IMR-90 (cell line): ENCODE data around the gene KCNH5. TPM values are rescaled to one million over a fixed set of nuclear protein-coding genes. Genes with fewer than 3 reads are reported as not detected.

Source experiments
- ATAC-seq: fragments of 200-7000 bp; cut with Tn5 transposase; 2 replicates; pipeline ENCODE4 v1.9.1; 2020; ENCODE audit warnings: low read depth, mild to moderate bottlenecking, moderate library complexity
- BruUV-seq: library from RNA; stranded (reverse); fragments of 400-500 nt; replicated peaks from 2 replicates; lab custom pipeline; 2021; lab: Mats Ljungman, UMichigan
- CTCF ChIA-PET: fragments of 300-600 bp; formaldehyde crosslinking; extraction: SDS; loops from one replicate; lab custom pipeline; 2021; ENCODE audit warnings: antibody characterized with exemption; lab: Yijun Ruan, JAX
- POLR2A ChIA-PET: fragments of 300-600 bp; sonication (Branson Sonifier 250); formaldehyde crosslinking; loops from one replicate; lab custom pipeline; 2022; ENCODE audit warnings: antibody characterized with exemption; ENCODE audit not compliant: unreplicated experiment; lab: Charles Lee
- DNase-seq: peaks from one replicate; pipeline ENCODE4 v3.0.0; 2013
- H2AFZ ChIP-seq: replicated peaks from 2 replicates; pipeline ENCODE3; 2013; ENCODE audit warnings: low read length, mild to moderate bottlenecking; ENCODE audit not compliant: poor library complexity
- H2AK5ac ChIP-seq: 2 replicates; pipeline ENCODE4 v1.6.1; 2013; ENCODE audit warnings: low read depth, low read length, inconsistent platforms
- H2AK9ac ChIP-seq: replicated peaks from 2 replicates; pipeline ENCODE3; 2013; ENCODE audit warnings: mild to moderate bottlenecking, low read depth, low read length, moderate library complexity; ENCODE audit not compliant: poor library complexity
- H2BK120ac ChIP-seq: 2 replicates; pipeline ENCODE4 v1.6.1; 2013; ENCODE audit warnings: low read depth, low read length, inconsistent platforms
- H2BK15ac ChIP-seq: 3 replicates; pipeline ENCODE4 v1.6.1; 2013; ENCODE audit warnings: low read depth, low read length, inconsistent platforms
- H2BK20ac ChIP-seq: 2 replicates; pipeline ENCODE4 v1.6.1; 2013; ENCODE audit warnings: low read depth, mild to moderate bottlenecking, inconsistent platforms, low read length, moderate library complexity
- H2BK5ac ChIP-seq: 2 replicates; pipeline ENCODE4 v1.6.1; 2013; ENCODE audit warnings: mild to moderate bottlenecking, low read depth, low read length, inconsistent platforms; ENCODE audit not compliant: poor library complexity, severe bottlenecking
- H3K14ac ChIP-seq: replicated peaks from 2 replicates; pipeline ENCODE4 v1.6.1; 2013; ENCODE audit warnings: low read depth, low read length, inconsistent platforms
- H3K18ac ChIP-seq: 2 replicates; pipeline ENCODE4 v1.6.1; 2013; ENCODE audit warnings: low read depth, low read length, control low read depth
- H3K23ac ChIP-seq: 2 replicates; pipeline ENCODE4 v1.6.1; 2013; ENCODE audit warnings: low read depth, low read length, inconsistent platforms
- H3K27ac ChIP-seq: 2 replicates; pipeline ENCODE4 v1.5.1; 2013; ENCODE audit warnings: mild to moderate bottlenecking, control low read depth, low read length; ENCODE audit not compliant: insufficient read depth
- H3K27me3 ChIP-seq: 2 replicates; pipeline ENCODE4 v1.6.1; 2013; ENCODE audit warnings: low read length; ENCODE audit not compliant: control insufficient read depth, insufficient read depth
- H3K36me3 ChIP-seq: 2 replicates; pipeline ENCODE4 v1.6.1; 2013; ENCODE audit warnings: low read length, mixed read lengths; ENCODE audit not compliant: control insufficient read depth, insufficient read depth
- H3K4ac ChIP-seq: 2 replicates; pipeline ENCODE4 v1.6.1; 2013; ENCODE audit warnings: low read depth, low read length, inconsistent platforms
- H3K4me1 ChIP-seq: 2 replicates; pipeline ENCODE4 v1.6.1; 2013; ENCODE audit warnings: low read length, mixed read lengths; ENCODE audit not compliant: control insufficient read depth, insufficient read depth
- H3K4me2 ChIP-seq: 2 replicates; pipeline ENCODE4 v1.6.1; 2013; ENCODE audit warnings: low read depth, mild to moderate bottlenecking, control low read depth, low read length, moderate library complexity
- H3K4me3 ChIP-seq: 2 replicates; pipeline ENCODE4 v1.5.1; 2013; ENCODE audit warnings: low read depth, mild to moderate bottlenecking, control low read depth, low read length, moderate library complexity; ENCODE audit not compliant: insufficient read depth
- H3K56ac ChIP-seq: 2 replicates; pipeline ENCODE4 v1.6.1; 2013; ENCODE audit warnings: low read length, inconsistent platforms; ENCODE audit not compliant: insufficient read depth; ENCODE audit errors: extremely low read depth
- H3K79me1 ChIP-seq, 2 experiments: 2 replicates each; pipeline ENCODE4 v1.6.1; 2013; ENCODE audit warnings: low read length in 2 of 2, inconsistent platforms in 1 of 2, low read depth in 1 of 2
- H3K9ac ChIP-seq: 2 replicates; pipeline ENCODE4 v1.6.1; 2013; ENCODE audit warnings: low read depth, low read length, control low read depth
- H3K9me1 ChIP-seq: 2 replicates; pipeline ENCODE4 v1.6.1; 2013; ENCODE audit warnings: low read length, inconsistent platforms; ENCODE audit not compliant: insufficient read depth
- H3K9me3 ChIP-seq: 2 replicates; pipeline ENCODE4 v1.6.1; 2013; ENCODE audit warnings: low read length; ENCODE audit not compliant: control insufficient read depth, insufficient read depth
- H4K20me1 ChIP-seq: 2 replicates; pipeline ENCODE4 v1.6.1; 2013; ENCODE audit warnings: low read length, inconsistent platforms; ENCODE audit not compliant: insufficient read depth
- H4K5ac ChIP-seq: 2 replicates; pipeline ENCODE4 v1.6.1; 2013; ENCODE audit warnings: mild to moderate bottlenecking, low read depth, low read length, control low read depth
- H4K8ac ChIP-seq, 2 experiments: 2 replicates each; pipeline ENCODE4 v1.6.1; 2013; ENCODE audit warnings: low read depth in 2 of 2, low read length in 2 of 2, control low read depth in 1 of 2, inconsistent platforms in 1 of 2
- H4K91ac ChIP-seq: 2 replicates; pipeline ENCODE4 v1.6.1; 2013; ENCODE audit warnings: low read depth, low read length, inconsistent platforms; ENCODE audit not compliant: insufficient read depth
- BHLHE40 ChIP-seq: fragments of 150-350 bp; IDR thresholded peaks from 2 replicates; pipeline ENCODE4 v1.6.1; 2016; ENCODE audit warnings: mild to moderate bottlenecking, low read depth, low read length
- CEBPB ChIP-seq: IDR thresholded peaks from 2 replicates; pipeline ENCODE4 v1.6.1; 2012; ENCODE audit warnings: low read depth, low read length, improper control_type of control experiment
- CHD1 ChIP-seq: IDR thresholded peaks from 2 replicates; pipeline ENCODE4 v1.6.1; 2012; ENCODE audit warnings: low read depth, low read length, improper control_type of control experiment
- FOS ChIP-seq: fragments of 150-350 bp; IDR thresholded peaks from 2 replicates; pipeline ENCODE4 v1.6.1; 2016; ENCODE audit warnings: low read depth, low read length
- MAFK ChIP-seq: IDR thresholded peaks from 2 replicates; pipeline ENCODE4 v1.6.1; 2012; ENCODE audit warnings: low read depth, low read length, improper control_type of control experiment
- MAZ ChIP-seq: IDR thresholded peaks from 2 replicates; pipeline ENCODE4 v1.6.1; 2012; ENCODE audit warnings: low read depth, mild to moderate bottlenecking, low read length, improper control_type of control experiment, moderate library complexity, borderline replicate concordance
- MXI1 ChIP-seq: IDR thresholded peaks from 2 replicates; pipeline ENCODE4 v1.6.1; 2012; ENCODE audit warnings: low read depth, mild to moderate bottlenecking, low read length, moderate library complexity, borderline replicate concordance
- NFE2L2 ChIP-seq: fragments of 150-350 bp; IDR thresholded peaks from 2 replicates; pipeline ENCODE4 v1.6.1; 2016; ENCODE audit warnings: low read depth, mild to moderate bottlenecking, low read length
- POLR2A ChIP-seq: IDR thresholded peaks from 2 replicates; pipeline ENCODE4 v1.6.1; 2012; ENCODE audit warnings: mild to moderate bottlenecking, low read depth, low read length
- RAD21 ChIP-seq: IDR thresholded peaks from 2 replicates; pipeline ENCODE4 v1.6.1; 2012; ENCODE audit warnings: low read length, improper control_type of control experiment
- RCOR1 ChIP-seq: IDR thresholded peaks from 2 replicates; pipeline ENCODE4 v1.6.1; 2012; ENCODE audit warnings: mild to moderate bottlenecking, low read length, improper control_type of control experiment; ENCODE audit not compliant: insufficient replicate concordance
- RFX5 ChIP-seq: IDR thresholded peaks from 2 replicates; pipeline ENCODE4 v1.8.0; 2012; ENCODE audit warnings: low read depth, mild to moderate bottlenecking, low read length, moderate library complexity
- SMC3 ChIP-seq: fragments of 150-350 bp; IDR thresholded peaks from 2 replicates; pipeline ENCODE4 v1.6.1; 2016; ENCODE audit warnings: low read depth, mild to moderate bottlenecking, antibody characterized with exemption, low read length, moderate library complexity
- WGBS, 2 experiments: methylation state at CpG; one replicate each; pipeline versions ENCODE4 v1.1.5 to v1.1.7; 2013; ENCODE audit warnings: missing lambda C conversion rate in 2 of 2; ENCODE audit not compliant: insufficient read length in 1 of 2; ENCODE audit errors: extremely low coverage in 2 of 2; 5-methylcytosine and 5-hydroxymethylcytosine counted together
- dilution Hi-C: fragments of 300-500 bp; cut with HindIII; formaldehyde crosslinking; loops from one replicate; pipeline ENCODE4 v1.14.3; 2018; ENCODE audit warnings: low sequenced_read_pairs; ENCODE audit not compliant: unreplicated experiment
- in situ Hi-C: fragments of 300-500 bp; cut with MboI; formaldehyde crosslinking; loops from 3 replicates; pipeline ENCODE4 v1.14.3; 2019; ENCODE audit warnings: low sequenced_read_pairs, inconsistent platforms, mixed read lengths
- intact Hi-C: fragments of 100-400 bp; cut with micrococcal nuclease; formaldehyde crosslinking; loops from 2 replicates; pipeline ENCODE4 v1.10.0; 2022
- polyA plus RNA-seq, 3 experiments: library from polyadenylated mRNA; depleted of rRNA; stranded (reverse); fragments of >200 nt; gene quantifications; 2 replicates each; pipeline ENCODE4 v1.2.3, GENCODE V29; 2012; ENCODE audit warnings: low replicate concordance in 1 of 3
- total RNA-seq: library from RNA; depleted of rRNA; stranded (reverse); fragments of >200 nt; gene quantifications from 2 replicates; pipeline ENCODE4 v1.2.3, GENCODE V29; 2012
- TF ChIP-seq, protein P1 (sequence below): conservative IDR thresholded peaks from 2 replicates; pipeline ENCODE4 v1.5.1; 2012; ENCODE audit warnings: mild to moderate bottlenecking, low read depth, low read length, improper control_type of control experiment
- TF ChIP-seq, protein P2 (sequence below): fragments of 150-350 bp; IDR thresholded peaks from 2 replicates; pipeline ENCODE4 v1.6.1; 2017; ENCODE audit warnings: mild to moderate bottlenecking, antibody characterized with exemption, low read length, low read depth
- TF ChIP-seq, protein P3 (sequence below): fragments of 150-350 bp; IDR thresholded peaks from 2 replicates; pipeline ENCODE4 v1.6.1; 2016; ENCODE audit warnings: low read depth, mild to moderate bottlenecking, low read length, moderate library complexity, borderline replicate concordance

KCNH5 gene
- total and polyA plus RNA-seq, 2 of the 4 experiments (the other 2 are of a cell fraction): under 0.01 to 0.03 TPM

DNA sequence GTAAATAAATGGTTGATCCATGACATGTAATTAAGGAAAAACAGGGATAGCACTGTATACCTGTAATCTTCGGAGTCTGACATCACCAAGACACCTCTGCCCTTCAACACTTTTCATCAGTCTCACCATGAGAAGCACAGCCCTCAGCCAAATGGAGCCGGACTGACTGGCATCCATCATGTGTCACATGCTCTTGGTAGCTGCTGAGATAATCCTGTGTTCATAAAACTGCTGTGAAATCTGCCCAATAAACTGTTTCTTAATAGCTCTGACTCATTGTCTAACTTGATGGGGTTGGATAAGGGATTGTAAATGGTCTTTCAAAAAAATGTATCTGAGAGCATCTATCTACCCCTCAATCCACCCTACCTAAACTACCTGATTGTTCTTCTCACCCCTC lies 33.6 kb downstream of the KCNH5 start:
- H3K4me2 ChIP-seq: no peak overlapping the region
- H2AK9ac ChIP-seq: no peak overlapping the region
- no peaks in the 10 kb centered on the region for H3K9me1 ChIP-seq
- H3K27ac ChIP-seq: no peak overlapping the region
- intact Hi-C loops (no loop called here), dilution Hi-C loops (no loop called here), in situ Hi-C loops (no loop called here)
- H3K18ac ChIP-seq: no peak overlapping the region
- WGBS, 2 experiments: no CpG with 5 or more reads among the region's 2 CpGs
- no peak overlapping the region for H2BK5ac ChIP-seq
- no peak overlapping the region for H3K56ac ChIP-seq
- no peak overlapping the region for H3K4me3 ChIP-seq
- no peaks in the 10 kb centered on the region for H3K79me1 ChIP-seq
- H3K9ac ChIP-seq: no peak overlapping the region
- H4K8ac ChIP-seq: no peak overlapping the region
- no peak overlapping the region for H2AK5ac ChIP-seq
- H3K27me3 ChIP-seq: no peaks in the 10 kb centered on the region
- H2BK120ac ChIP-seq: no peak overlapping the region
- H2AFZ ChIP-seq: no peak overlapping the region
- no peak overlapping the region for H4K5ac ChIP-seq
- POLR2A ChIA-PET: no interaction called here
- peak; percentile 6 for DNase-seq
- H3K4me1 ChIP-seq: no peaks in the 10 kb centered on the region
- H3K36me3 ChIP-seq: no peaks in the 10 kb centered on the region
- no TSS peak for BruUV-seq
- no peaks in the 10 kb centered on the region for H3K9me3 ChIP-seq
- no peak overlapping the region for H2BK15ac ChIP-seq
- no peak overlapping the region for H3K4ac ChIP-seq
- H4K91ac ChIP-seq: no peak overlapping the region
- H3K14ac ChIP-seq: 0 out of 2 replicates have a peak overlapping the region, but pooled peaks have one; percentile 14
- CTCF ChIA-PET: no interaction called here
- H4K20me1 ChIP-seq: no peaks in the 10 kb centered on the region
- H2BK20ac ChIP-seq: no peak overlapping the region
- no peak overlapping the region for H3K23ac ChIP-seq
- ATAC-seq: no peak
- no peak for TF ChIP-seq MAFK
- no peak for TF ChIP-seq FOS
- no peak for TF ChIP-seq RFX5
- TF ChIP-seq POLR2A: no peak
- TF ChIP-seq RAD21: no peak
- no peak for TF ChIP-seq CEBPB
- TF ChIP-seq, protein P1, sequence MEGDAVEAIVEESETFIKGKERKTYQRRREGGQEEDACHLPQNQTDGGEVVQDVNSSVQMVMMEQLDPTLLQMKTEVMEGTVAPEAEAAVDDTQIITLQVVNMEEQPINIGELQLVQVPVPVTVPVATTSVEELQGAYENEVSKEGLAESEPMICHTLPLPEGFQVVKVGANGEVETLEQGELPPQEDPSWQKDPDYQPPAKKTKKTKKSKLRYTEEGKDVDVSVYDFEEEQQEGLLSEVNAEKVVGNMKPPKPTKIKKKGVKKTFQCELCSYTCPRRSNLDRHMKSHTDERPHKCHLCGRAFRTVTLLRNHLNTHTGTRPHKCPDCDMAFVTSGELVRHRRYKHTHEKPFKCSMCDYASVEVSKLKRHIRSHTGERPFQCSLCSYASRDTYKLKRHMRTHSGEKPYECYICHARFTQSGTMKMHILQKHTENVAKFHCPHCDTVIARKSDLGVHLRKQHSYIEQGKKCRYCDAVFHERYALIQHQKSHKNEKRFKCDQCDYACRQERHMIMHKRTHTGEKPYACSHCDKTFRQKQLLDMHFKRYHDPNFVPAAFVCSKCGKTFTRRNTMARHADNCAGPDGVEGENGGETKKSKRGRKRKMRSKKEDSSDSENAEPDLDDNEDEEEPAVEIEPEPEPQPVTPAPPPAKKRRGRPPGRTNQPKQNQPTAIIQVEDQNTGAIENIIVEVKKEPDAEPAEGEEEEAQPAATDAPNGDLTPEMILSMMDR: no peak
- TF ChIP-seq SMC3: no peak
- no peak for TF ChIP-seq BHLHE40
- TF ChIP-seq CHD1: no peak
- TF ChIP-seq RCOR1: no peak
- TF ChIP-seq, protein P2, sequence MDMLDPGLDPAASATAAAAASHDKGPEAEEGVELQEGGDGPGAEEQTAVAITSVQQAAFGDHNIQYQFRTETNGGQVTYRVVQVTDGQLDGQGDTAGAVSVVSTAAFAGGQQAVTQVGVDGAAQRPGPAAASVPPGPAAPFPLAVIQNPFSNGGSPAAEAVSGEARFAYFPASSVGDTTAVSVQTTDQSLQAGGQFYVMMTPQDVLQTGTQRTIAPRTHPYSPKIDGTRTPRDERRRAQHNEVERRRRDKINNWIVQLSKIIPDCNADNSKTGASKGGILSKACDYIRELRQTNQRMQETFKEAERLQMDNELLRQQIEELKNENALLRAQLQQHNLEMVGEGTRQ: no peak
- no peak for TF ChIP-seq MAZ
- TF ChIP-seq, protein P3, sequence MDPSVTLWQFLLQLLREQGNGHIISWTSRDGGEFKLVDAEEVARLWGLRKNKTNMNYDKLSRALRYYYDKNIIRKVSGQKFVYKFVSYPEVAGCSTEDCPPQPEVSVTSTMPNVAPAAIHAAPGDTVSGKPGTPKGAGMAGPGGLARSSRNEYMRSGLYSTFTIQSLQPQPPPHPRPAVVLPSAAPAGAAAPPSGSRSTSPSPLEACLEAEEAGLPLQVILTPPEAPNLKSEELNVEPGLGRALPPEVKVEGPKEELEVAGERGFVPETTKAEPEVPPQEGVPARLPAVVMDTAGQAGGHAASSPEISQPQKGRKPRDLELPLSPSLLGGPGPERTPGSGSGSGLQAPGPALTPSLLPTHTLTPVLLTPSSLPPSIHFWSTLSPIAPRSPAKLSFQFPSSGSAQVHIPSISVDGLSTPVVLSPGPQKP: no peak
- no peak for TF ChIP-seq MXI1
- TF ChIP-seq NFE2L2: no peak
